HCT116 (cell line): ENCODE results near the gene KCNN3. TPM values are rescaled to one million over a fixed set of nuclear protein-coding genes. Genes with fewer than 3 reads are reported as not detected.

ENCODE experiments used
- ATAC-seq: fragments of 200-7000 bp; cut with Tn5 transposase; 2 replicates; pipeline ENCODE4 v1.9.1; 2020; ENCODE audit warnings: mild to moderate bottlenecking, moderate library complexity
- BruUV-seq: library from RNA; stranded (reverse); fragments of 400-500 nt; replicated peaks from 2 replicates; lab custom pipeline; 2021; lab: Mats Ljungman, UMichigan
- CTCF ChIA-PET: fragments of 300-600 bp; sonication (Branson Sonifier 250); formaldehyde crosslinking; loops from one replicate; lab custom pipeline; 2021; ENCODE audit warnings: antibody characterized with exemption; lab: Charles Lee
- POLR2A ChIA-PET: fragments of 300-600, 350-600 bp; sonication (Branson Sonifier 250); formaldehyde crosslinking; loops from one replicate; lab custom pipeline; 2021; ENCODE audit warnings: antibody characterized with exemption; lab: Charles Lee
- RAD21 ChIA-PET, 2 experiments: fragments of 300-600 bp; sonication (Branson Sonifier 250); formaldehyde crosslinking; loops; one replicate each; lab custom pipeline; 2023; ENCODE audit warnings: low total read pairs in 2 of 2; ENCODE audit not compliant: uncharacterized antibody in 2 of 2, unreplicated experiment in 2 of 2, low non-redundant PET in 1 of 2; lab: Charles Lee
- DNase-seq: peaks from one replicate; pipeline ENCODE4 v3.0.0-alpha.2; 2010; ENCODE audit warnings: low read depth, low spot score
- H2AFZ ChIP-seq: fragments of 200-600 bp; shearing (Covaris generic), sonication (generic); 2 replicates; pipeline ENCODE4 v1.6.1; 2017; ENCODE audit warnings: low read depth, mixed run types, mixed read lengths, antibody characterized with exemption, low read length; ENCODE audit not compliant: poor library complexity, severe bottlenecking
- H3K27ac ChIP-seq: 2 replicates; pipeline ENCODE4 v1.5.1; 2012; ENCODE audit warnings: low read depth, low read length
- H3K27me3 ChIP-seq: fragments of 200-600 bp; sonication (generic); 2 replicates; pipeline ENCODE4 v1.6.1; 2016; ENCODE audit warnings: mixed run types, low read length, mixed read lengths; ENCODE audit not compliant: insufficient read depth
- H3K36me3 ChIP-seq, 2 experiments: fragments of 200-500 bp in 1 of 2; fragments of 200-600 bp in 1 of 2; sonication (Bioruptor generic) in 1 of 2; sonication (generic) in 1 of 2; 2 replicates each; pipeline versions ENCODE4 v1.5.1 to v1.6.1; 2014 to 2016; ENCODE audit warnings: low read length in 2 of 2, inconsistent platforms in 1 of 2, mixed read lengths in 1 of 2, mixed run types in 1 of 2; ENCODE audit not compliant: insufficient read depth in 2 of 2, control insufficient read depth in 1 of 2
- H3K4me1 ChIP-seq, 2 experiments: fragments of 200-600 bp in 1 of 2; sonication (generic) in 1 of 2; 2 replicates each; pipeline versions ENCODE4 v1.5.1 to v1.6.1; 2012 to 2017; ENCODE audit warnings: low read length in 2 of 2, inconsistent platforms in 1 of 2, mild to moderate bottlenecking in 1 of 2, mixed read lengths in 1 of 2, mixed run types in 1 of 2, moderate library complexity in 1 of 2; ENCODE audit not compliant: insufficient read depth in 2 of 2, control insufficient read depth in 1 of 2
- H3K4me2 ChIP-seq: fragments of 200-600 bp; sonication (generic); 2 replicates; pipeline ENCODE4 v1.6.1; 2017; ENCODE audit warnings: mixed run types, low read length, mixed read lengths
- H3K4me3 ChIP-seq, 2 experiments: fragments of 200-600 bp in 1 of 2; sonication (generic) in 1 of 2; replicated peaks in 1 of 2; 2 replicates each; pipeline ENCODE4 v1.5.1; 2011 to 2016; ENCODE audit warnings: low read length in 2 of 2, control low read depth in 1 of 2, low read depth in 1 of 2, mild to moderate bottlenecking in 1 of 2, mixed read lengths in 1 of 2, mixed run types in 1 of 2
- H3K79me2 ChIP-seq: fragments of 200-600 bp; sonication (generic); 2 replicates; pipeline ENCODE4 v1.6.1; 2017; ENCODE audit warnings: mild to moderate bottlenecking, mixed run types, low read length, moderate library complexity, mixed read lengths; ENCODE audit not compliant: insufficient read depth
- H3K9ac ChIP-seq: fragments of 200-600 bp; sonication (generic); 2 replicates; pipeline ENCODE4 v1.6.1; 2016; ENCODE audit warnings: low read length, mixed read lengths
- H3K9me2 ChIP-seq: fragments of 200-600 bp; sonication (generic), shearing (Covaris generic); 2 replicates; pipeline ENCODE4 v1.6.1; 2017; ENCODE audit warnings: mixed run types, mild to moderate bottlenecking, moderate library complexity; ENCODE audit not compliant: insufficient read depth
- H3K9me3 ChIP-seq, 2 experiments: fragments of 200-500 bp in 1 of 2; fragments of 200-600 bp in 1 of 2; sonication (Bioruptor generic) in 1 of 2; sonication (generic) in 1 of 2; 2 replicates each; pipeline ENCODE4 v1.6.1; 2014 to 2017; ENCODE audit warnings: low read length in 2 of 2, mixed read lengths in 2 of 2, inconsistent platforms in 1 of 2, low read depth in 1 of 2, mild to moderate bottlenecking in 1 of 2, mixed run types in 1 of 2, moderate library complexity in 1 of 2; ENCODE audit not compliant: control insufficient read depth in 1 of 2, insufficient read depth in 1 of 2
- H4K20me1 ChIP-seq: fragments of 200-600 bp; sonication (generic), shearing (Covaris generic); 2 replicates; pipeline ENCODE4 v1.6.1; 2017; ENCODE audit warnings: mixed run types, mild to moderate bottlenecking, moderate library complexity; ENCODE audit not compliant: insufficient read depth
- CEBPB ChIP-seq: IDR thresholded peaks from 2 replicates; pipeline ENCODE4 v1.6.1; 2012; ENCODE audit warnings: low read depth
- ELF1 ChIP-seq: IDR thresholded peaks from 2 replicates; pipeline ENCODE4 v1.6.1; 2012; ENCODE audit warnings: low read depth, borderline replicate concordance
- EZH2phosphoT487 ChIP-seq: fragments of 200-600 bp; IDR thresholded peaks from 2 replicates; pipeline ENCODE4 v1.6.1; 2018; ENCODE audit warnings: antibody characterized with exemption, borderline replicate concordance
- JUND ChIP-seq: IDR thresholded peaks from 2 replicates; pipeline ENCODE4 v1.6.1; 2012
- REST ChIP-seq: IDR thresholded peaks from 2 replicates; pipeline ENCODE4 v1.6.1; 2012; ENCODE audit warnings: low read depth
- SP1 ChIP-seq: IDR thresholded peaks from 2 replicates; pipeline ENCODE4 v1.6.1; 2012; ENCODE audit warnings: low read depth
- SRF ChIP-seq: IDR thresholded peaks from 2 replicates; pipeline ENCODE4 v1.6.1; 2012; ENCODE audit warnings: low read depth
- TCF7L2 ChIP-seq: IDR thresholded peaks from 2 replicates; pipeline ENCODE4 v1.7.0; 2011; ENCODE audit warnings: borderline replicate concordance, inconsistent platforms; ENCODE audit not compliant: insufficient read depth, insufficient read length; ENCODE audit errors: extremely low read depth
- ZFX ChIP-seq: fragments of 450-650 bp; IDR thresholded peaks from 2 replicates; pipeline ENCODE4 v1.6.1; 2017
- ZNF274 ChIP-seq: fragments of 200-500 bp; sonication (Bioruptor generic); IDR thresholded peaks from 2 replicates; pipeline ENCODE4 v1.6.1; 2014; ENCODE audit warnings: mild to moderate bottlenecking, low read depth, low read length, inconsistent platforms
- intact Hi-C: fragments of 100-400 bp; cut with micrococcal nuclease; formaldehyde crosslinking; loops from 2 replicates; pipeline ENCODE4 v1.10.0; 2022
- total RNA-seq: library from RNA; stranded (reverse); gene quantifications from one replicate; pipeline ENCODE4 v1.2.1, GENCODE V29; 2021; ENCODE audit not compliant: unreplicated experiment
- TF ChIP-seq, protein P1 (sequence below): IDR thresholded peaks from 2 replicates; pipeline ENCODE4 v1.6.1; 2012

KCNN3 gene
- total RNA-seq, 1 experiment from 2014 or later, result 1.1 TPM

GRCh38 chr1:154807048-154807591 lies 63.0 kb downstream of the KCNN3 start:
- no peak overlapping the region for H3K27ac ChIP-seq
- ATAC-seq (no peak), DNase-seq (no peak)
- H2AFZ ChIP-seq, result no peak overlapping the region
- H3K9me3 ChIP-seq, result no peaks in the 10 kb centered on the region
- peaks cover 33% of the 10 kb centered on the region for H3K27me3 ChIP-seq
- no peaks in the 10 kb centered on the region for H3K36me3 ChIP-seq
- intact Hi-C loops, result no loop called here
- H3K9me2 ChIP-seq, result no peaks in the 10 kb centered on the region
- TF ChIP-seq SP1, result no peak
- TF ChIP-seq TCF7L2, result no peak
- TF ChIP-seq, protein P1, sequence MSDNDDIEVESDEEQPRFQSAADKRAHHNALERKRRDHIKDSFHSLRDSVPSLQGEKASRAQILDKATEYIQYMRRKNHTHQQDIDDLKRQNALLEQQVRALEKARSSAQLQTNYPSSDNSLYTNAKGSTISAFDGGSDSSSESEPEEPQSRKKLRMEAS, result no peak
- no peak for TF ChIP-seq CEBPB
- TF ChIP-seq ELF1, result no peak
- no peak for TF ChIP-seq SRF
- TF ChIP-seq EZH2phosphoT487, result no peak
- no peak for TF ChIP-seq ZFX
- TF ChIP-seq JUND, result no peak
- no peak for TF ChIP-seq REST
- TF ChIP-seq ZNF274, result no peak
- POLR2A ChIA-PET, result no interaction called here
- H3K4me3 ChIP-seq, result no peak overlapping the region
- no peaks in the 10 kb centered on the region for H4K20me1 ChIP-seq
- RAD21 ChIA-PET, result no interaction called here
- H3K79me2 ChIP-seq, result no peaks in the 10 kb centered on the region
- H3K9ac ChIP-seq, result no peak overlapping the region
- H3K4me1 ChIP-seq, result peaks cover 19 to 24% of the 10 kb centered on the region in 2 experiments; a peak in 3 of 4 replicates
- CTCF ChIA-PET, result no interaction called here
- no TSS peak for BruUV-seq
- H3K4me2 ChIP-seq, result no peak overlapping the region
